Cardiac fibroblast (primary cell): ENCODE measurements around the gene NAV3.
"Not testable (repeated sequence)": the region's sequence is repeated elsewhere in the genome, so short reads cannot be mapped to it uniquely, and the experiment has no call there.

Source experiments
- DNase-seq, 2 donors: peaks; one replicate each; pipeline versions ENCODE4 v3.0.0 to v3.0.0-alpha.2; 2010; ENCODE audit warnings: low read depth in 2 of 2
- H3K4me3 ChIP-seq, 2 donors: replicated peaks in 1 of 2; 1 replicate in 1 of 2; 2 replicates in 1 of 2; pipeline ENCODE4 v1.5.1; 2011; ENCODE audit warnings: low read depth in 2 of 2, low read length in 2 of 2, mild to moderate bottlenecking in 2 of 2, moderate library complexity in 1 of 2
- TF ChIP-seq, protein P1 (sequence below): IDR thresholded peaks from one replicate; pipeline ENCODE4 v1.5.1; 2011; ENCODE audit warnings: low read depth, mild to moderate bottlenecking, low read length, inconsistent platforms

NAV3 gene

GRCh38 chr12:78099806-78100205 is 269.1 kb downstream of the NAV3 start:
- no peak for DNase-seq
- no peak overlapping the region for H3K4me3 ChIP-seq
- TF ChIP-seq, protein P1, sequence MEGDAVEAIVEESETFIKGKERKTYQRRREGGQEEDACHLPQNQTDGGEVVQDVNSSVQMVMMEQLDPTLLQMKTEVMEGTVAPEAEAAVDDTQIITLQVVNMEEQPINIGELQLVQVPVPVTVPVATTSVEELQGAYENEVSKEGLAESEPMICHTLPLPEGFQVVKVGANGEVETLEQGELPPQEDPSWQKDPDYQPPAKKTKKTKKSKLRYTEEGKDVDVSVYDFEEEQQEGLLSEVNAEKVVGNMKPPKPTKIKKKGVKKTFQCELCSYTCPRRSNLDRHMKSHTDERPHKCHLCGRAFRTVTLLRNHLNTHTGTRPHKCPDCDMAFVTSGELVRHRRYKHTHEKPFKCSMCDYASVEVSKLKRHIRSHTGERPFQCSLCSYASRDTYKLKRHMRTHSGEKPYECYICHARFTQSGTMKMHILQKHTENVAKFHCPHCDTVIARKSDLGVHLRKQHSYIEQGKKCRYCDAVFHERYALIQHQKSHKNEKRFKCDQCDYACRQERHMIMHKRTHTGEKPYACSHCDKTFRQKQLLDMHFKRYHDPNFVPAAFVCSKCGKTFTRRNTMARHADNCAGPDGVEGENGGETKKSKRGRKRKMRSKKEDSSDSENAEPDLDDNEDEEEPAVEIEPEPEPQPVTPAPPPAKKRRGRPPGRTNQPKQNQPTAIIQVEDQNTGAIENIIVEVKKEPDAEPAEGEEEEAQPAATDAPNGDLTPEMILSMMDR = no peak

GRCh38 chr12:78101113-78101876 is 270.6 kb downstream of the NAV3 start:
- DNase-seq = no peak
- TF ChIP-seq, protein P1 = no peak
- no peak overlapping the region for H3K4me3 ChIP-seq

DNA sequence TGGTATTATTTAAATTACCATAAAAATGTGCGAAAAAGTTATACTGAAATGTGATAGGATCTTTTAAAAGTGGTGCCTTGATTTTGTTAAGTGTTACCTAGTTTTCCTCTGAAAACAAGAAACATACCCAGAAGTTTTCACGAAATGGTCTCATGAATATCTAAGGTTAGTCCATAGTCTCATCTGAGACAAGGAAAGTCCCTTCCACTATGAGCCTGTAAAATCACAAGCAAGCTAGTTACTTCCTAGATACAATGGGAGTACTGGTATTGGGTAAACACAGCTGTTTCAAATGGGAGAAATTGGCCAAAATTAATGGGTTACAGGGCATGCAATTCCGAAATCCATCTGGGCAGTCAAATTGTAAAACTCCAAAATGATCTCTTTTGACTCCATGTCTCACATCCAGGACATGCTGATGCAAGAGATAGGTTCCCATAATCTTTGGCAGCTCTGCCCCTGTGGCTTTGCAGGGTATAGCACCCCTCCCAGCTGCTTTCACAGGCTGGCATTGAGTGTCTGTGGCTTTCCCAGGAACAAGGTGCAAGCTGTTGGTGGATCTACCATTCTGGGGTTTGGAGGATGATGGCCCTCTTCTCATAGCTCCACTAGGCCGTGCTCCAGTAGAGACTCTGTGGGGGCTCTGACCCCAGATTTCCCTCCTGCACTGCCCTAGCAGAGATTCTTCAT is 271.4 kb downstream of the NAV3 start:
- no peak for DNase-seq
- H3K4me3 ChIP-seq = no peak overlapping the region
- TF ChIP-seq, protein P1 = no peak

- not testable (repeated sequence) for DNase-seq, H3K4me3 ChIP-seq
Observed at GRCh38 chr12:78102801-78103200, 272.1 kb downstream of the NAV3 start.

DNA sequence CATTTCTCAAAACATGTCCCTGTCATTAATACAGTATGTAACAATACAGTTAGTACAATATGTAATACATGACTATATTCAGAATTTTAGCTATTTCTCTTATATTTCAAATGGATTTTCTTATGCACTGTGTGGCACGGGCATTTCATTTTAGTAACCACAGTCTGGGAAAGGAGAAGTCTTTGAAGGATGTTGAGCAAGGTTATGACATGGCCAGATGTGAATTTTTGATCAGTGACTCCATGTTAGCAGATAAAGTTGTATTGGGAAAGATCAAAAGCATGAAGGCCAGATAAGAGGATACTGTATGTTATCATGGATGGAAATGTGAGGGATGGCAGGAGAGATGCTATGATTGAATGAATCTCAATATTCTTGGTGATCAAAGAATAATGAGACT is 285.2 kb downstream of the NAV3 start:
- peak in 1 of 2 donors; percentile 13 for DNase-seq
- TF ChIP-seq, protein P1 = no peak
- no peak overlapping the region for H3K4me3 ChIP-seq

GRCh38 chr12:78118036-78118435 is 287.3 kb downstream of the NAV3 start:
- no peak overlapping the region for H3K4me3 ChIP-seq
- no peak for DNase-seq
- TF ChIP-seq, protein P1 = no peak

DNA sequence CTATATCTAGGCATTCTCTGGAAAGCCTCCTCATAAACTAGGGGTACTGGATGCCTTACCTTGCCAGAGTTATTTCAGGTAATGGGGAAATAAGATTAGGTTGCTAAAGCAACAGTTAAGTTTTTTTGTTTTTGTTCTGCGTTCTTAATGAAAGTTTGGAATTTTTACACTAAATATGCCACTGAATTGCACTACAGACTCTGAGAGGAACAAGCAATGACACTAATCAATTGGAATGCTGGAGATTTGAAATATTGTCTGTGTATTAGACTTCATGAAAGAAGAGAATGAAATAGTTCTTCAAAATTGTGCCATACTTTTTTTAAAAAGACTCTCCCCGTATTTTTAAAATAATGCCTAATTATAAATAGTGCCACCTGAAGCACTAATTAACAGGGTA is 287.8 kb downstream of the NAV3 start:
- TF ChIP-seq, protein P1 = no peak
- DNase-seq = peak in 1 of 2 donors; percentile 22

More for the DNA sequence above, 287.8 kb downstream of the NAV3 start:
- no peak overlapping the region for H3K4me3 ChIP-seq
